G401 (cell line): ENCODE results near the gene GALNT11. TPM values are rescaled to one million over a fixed set of nuclear protein-coding genes. Genes with fewer than 3 reads are reported as not detected.
A peak's percentile ranks its signal among the peaks of the same experiment; 100 is the strongest.
"Not testable (repeated sequence)": the region's sequence is repeated elsewhere in the genome, so short reads cannot be mapped to it uniquely, and the experiment has no call there.

ENCODE experiments used
- DNase-seq: peaks from one replicate; pipeline ENCODE4 v3.0.0-alpha.2; 2015; ENCODE audit warnings: low spot score
- in situ Hi-C: cut with HindIII; loops from 2 replicates; pipeline ENCODE4 v1.10.0; 2016; ENCODE audit warnings: low sequenced_read_pairs, mixed read lengths
- total RNA-seq: library from RNA; depleted of rRNA; stranded (reverse); fragments of >200 nt; shearing (Covaris generic); gene quantifications from 2 replicates; pipeline ENCODE4 v1.2.3, GENCODE V29; 2014; rRNA removed

The GALNT11 gene
- 86.8 and 87.4 TPM in 2 replicates for total RNA-seq

GRCh38 chr7:152025077-152025936 is at the start of gene GALNT11:
Gene GALNT11, plus strand, starts transcription at chr7:152025674. Its CDS starts 68,554 bp downstream, at chr7:152094228.
- DNase-seq: peak; percentile 84
- in situ Hi-C loops: no loop called here

GRCh38 chr7:151978616-151979015 is 46.9 kb upstream of the GALNT11 start:
- in situ Hi-C loops: no loop called here
- no peak for DNase-seq

GRCh38 chr7:151981223-151981622 is 44.3 kb upstream of the GALNT11 start:
- in situ Hi-C loops: no loop called here
- DNase-seq: no peak

GRCh38 chr7:151982806-151983205 is 42.7 kb upstream of the GALNT11 start:
- in situ Hi-C loops: no loop called here
- DNase-seq: no peak

GRCh38 chr7:151984612-151985011 is 40.9 kb upstream of the GALNT11 start:
- in situ Hi-C loops: no loop called here
- no peak for DNase-seq

GRCh38 chr7:151987748-151988529 is 37.5 kb upstream of the GALNT11 start:
- DNase-seq: peak; percentile 59
- in situ Hi-C loops: no loop called here

- peak; percentile 41 for DNase-seq
- in situ Hi-C loops: no loop called here
These were observed 33.1 kb upstream of the GALNT11 start for GRCh38 chr7:151992375-151992774.

- in situ Hi-C loops: no loop called here
- DNase-seq: no peak
These were observed 31.3 kb upstream of the GALNT11 start for GRCh38 chr7:151993977-151994676.

GRCh38 chr7:151999424-152000090 is 25.9 kb upstream of the GALNT11 start:
- no peak for DNase-seq
- in situ Hi-C loops: no loop called here

GRCh38 chr7:152000191-152000590 is 25.3 kb upstream of the GALNT11 start:
- no peak for DNase-seq
- in situ Hi-C loops: no loop called here

GRCh38 chr7:152006336-152006735 is 19.1 kb upstream of the GALNT11 start:
- DNase-seq: no peak
- in situ Hi-C loops: no loop called here

- in situ Hi-C loops: no loop called here
- DNase-seq: peak; percentile 50
These were observed 13.6 kb upstream of the GALNT11 start for GRCh38 chr7:152011860-152012259.

GRCh38 chr7:152013230-152013629 is 12.2 kb upstream of the GALNT11 start:
- in situ Hi-C loops: no loop called here
- DNase-seq: no peak

GRCh38 chr7:152013974-152014373 is 11.5 kb upstream of the GALNT11 start:
- no peak for DNase-seq
- in situ Hi-C loops: no loop called here

- in situ Hi-C loops: no loop called here
These were observed 10.8 kb upstream of the GALNT11 start for GRCh38 chr7:152014722-152015121.

GRCh38 chr7:152015600-152015999 is 9.9 kb upstream of the GALNT11 start:
- in situ Hi-C loops: no loop called here
- no peak for DNase-seq

More at GRCh38 chr7:152014722-152015121, 10.8 kb upstream of the GALNT11 start:
- DNase-seq: no peak

GRCh38 chr7:152016947-152017346 is 8.5 kb upstream of the GALNT11 start:
- DNase-seq: no peak
- in situ Hi-C loops: no loop called here

GRCh38 chr7:152017683-152018082 is 7.8 kb upstream of the GALNT11 start:
- in situ Hi-C loops, DNase-seq: not testable (repeated sequence)

- in situ Hi-C loops, DNase-seq: not testable (repeated sequence)
These were observed 3.7 kb upstream of the GALNT11 start for GRCh38 chr7:152021740-152022139.
